GM23338 (cell line): Measurements from ENCODE around the gene SIDT1. TPM values are rescaled to one million over a fixed set of nuclear protein-coding genes. Genes with fewer than 3 reads are reported as not detected.

Source experiments
- ATAC-seq: fragments of 200-7000 bp; cut with Tn5 transposase; 3 replicates; pipeline ENCODE4 v1.9.1; 2020
- DNase-seq: peaks from one replicate; pipeline ENCODE4 v3.0.0-alpha.2; 2015; ENCODE audit warnings: low spot score
- H2AFZ ChIP-seq: fragments of 200-600 bp; sonication (generic); 2 replicates; pipeline ENCODE4 v1.8.0; 2016; ENCODE audit warnings: antibody characterized with exemption, mild to moderate bottlenecking, moderate library complexity
- H3F3A ChIP-seq: fragments of 200-600 bp; sonication (generic); replicated peaks from 2 replicates; pipeline ENCODE4 v1.8.0; 2017; ENCODE audit warnings: antibody characterized with exemption, mixed run types, low read depth
- H3K27ac ChIP-seq: fragments of 200-600 bp; sonication (generic); 2 replicates; pipeline ENCODE4 v1.6.1; 2016; ENCODE audit warnings: low read depth
- H3K27me3 ChIP-seq: fragments of 200-600 bp; sonication (generic); 2 replicates; pipeline ENCODE4 v1.8.0; 2016; ENCODE audit warnings: mild to moderate bottlenecking, mixed run types, moderate library complexity; ENCODE audit not compliant: insufficient read depth
- H3K36me3 ChIP-seq: fragments of 200-600 bp; sonication (generic); 2 replicates; pipeline ENCODE4 v1.8.0; 2016; ENCODE audit warnings: mild to moderate bottlenecking; ENCODE audit not compliant: insufficient read depth
- H3K4me1 ChIP-seq: fragments of 200-600 bp; sonication (generic); 2 replicates; pipeline ENCODE4 v1.8.0; 2016; ENCODE audit warnings: mild to moderate bottlenecking, moderate library complexity; ENCODE audit not compliant: insufficient read depth
- H3K4me2 ChIP-seq: fragments of 200-600 bp; sonication (generic); 2 replicates; pipeline ENCODE4 v1.7.1; 2017; ENCODE audit warnings: mixed run types
- H3K4me3 ChIP-seq: fragments of 200-600 bp; sonication (generic); 2 replicates; pipeline ENCODE4 v1.6.1; 2016; ENCODE audit warnings: mixed run types
- H3K79me2 ChIP-seq: fragments of 200-600 bp; sonication (generic); replicated peaks from 2 replicates; pipeline ENCODE4 v1.8.0; 2017; ENCODE audit warnings: mild to moderate bottlenecking; ENCODE audit not compliant: insufficient read depth
- H3K9me2 ChIP-seq: fragments of 200-600 bp; sonication (generic); 2 replicates; pipeline ENCODE4 v1.8.0; 2017; ENCODE audit not compliant: insufficient read depth
- H4K20me1 ChIP-seq: fragments of 200-600 bp; sonication (generic); replicated peaks from 2 replicates; pipeline ENCODE4 v1.8.0; 2017; ENCODE audit warnings: mild to moderate bottlenecking; ENCODE audit not compliant: insufficient read depth
- H3K27ac Mint-ChIP-seq: 2 replicates; pipeline ENCODE4 v1.8.0; 2020; ENCODE audit warnings: inconsistent platforms, mild to moderate bottlenecking, moderate library complexity, mixed read lengths
- H3K27me3 Mint-ChIP-seq: 3 replicates; pipeline ENCODE4 v1.8.0; 2022; ENCODE audit warnings: low read depth, mild to moderate bottlenecking, moderate library complexity, mixed read lengths, inconsistent platforms; ENCODE audit not compliant: insufficient read depth, poor library complexity
- H3K36me3 Mint-ChIP-seq: 3 replicates; pipeline ENCODE4 v1.8.0; 2021; ENCODE audit warnings: low read depth, mild to moderate bottlenecking, inconsistent platforms, moderate library complexity, mixed read lengths
- H3K4me1 Mint-ChIP-seq: 3 replicates; pipeline ENCODE4 v1.8.0; 2020; ENCODE audit warnings: mild to moderate bottlenecking, inconsistent platforms, mixed read lengths
- H3K4me3 Mint-ChIP-seq: 3 replicates; pipeline ENCODE4 v1.8.0; 2021; ENCODE audit warnings: moderate library complexity, mild to moderate bottlenecking, inconsistent platforms, mixed read lengths
- H3K9me3 Mint-ChIP-seq: 3 replicates; pipeline ENCODE4 v1.8.0; 2020; ENCODE audit warnings: moderate library complexity, mild to moderate bottlenecking, inconsistent platforms, mixed read lengths
- CREB1 ChIP-seq: fragments of 250-450 bp; sonication (Bioruptor Pico); IDR thresholded peaks from 2 replicates; pipeline ENCODE4 v1.5.0; 2020; ENCODE audit warnings: low read depth, mild to moderate bottlenecking, moderate library complexity
- EZH2 ChIP-seq: fragments of 200-600 bp; sonication (generic); IDR thresholded peaks from one replicate; pipeline ENCODE4 v1.8.0; 2017; ENCODE audit warnings: antibody characterized with exemption, mild to moderate bottlenecking, low read depth; ENCODE audit not compliant: unreplicated experiment
- EZH2phosphoT487 ChIP-seq: fragments of 200-600 bp; sonication (generic); IDR thresholded peaks from one replicate; pipeline ENCODE4 v1.8.1; 2018; ENCODE audit warnings: antibody characterized with exemption; ENCODE audit not compliant: unreplicated experiment
- JUNB ChIP-seq: IDR thresholded peaks from one replicate; pipeline ENCODE4 v1.6.1; 2016; ENCODE audit warnings: antibody characterized with exemption; ENCODE audit not compliant: unreplicated experiment
- NANOG ChIP-seq: IDR thresholded peaks from 2 replicates; pipeline ENCODE4 v1.6.1; 2016; ENCODE audit warnings: antibody characterized with exemption, borderline replicate concordance
- ZNF114 ChIP-seq: fragments of 250-450 bp; sonication (Bioruptor Pico); IDR thresholded peaks from 2 replicates; pipeline ENCODE4 v1.5.0; 2020; ENCODE audit warnings: mild to moderate bottlenecking, moderate library complexity
- ZNF331 ChIP-seq: fragments of 250-450 bp; sonication (Bioruptor Pico); IDR thresholded peaks from 2 replicates; pipeline ENCODE4 v1.5.0; 2020; ENCODE audit warnings: low read depth, mild to moderate bottlenecking, moderate library complexity
- polyA plus RNA-seq: library from polyadenylated mRNA; unstranded; fragments of >200 nt; fragmentation: Nextera tagmentation; extraction: Ambion mirVana; gene quantifications from 2 replicates; pipeline ENCODE4 v1.2.1, GENCODE V29; 2016
- total RNA-seq: library from RNA; depleted of rRNA; stranded (reverse); fragments of >200 nt; shearing (Covaris generic); gene quantifications from 2 replicates; pipeline ENCODE4 v1.2.3, GENCODE V29; 2014
- TF ChIP-seq, protein P1 (sequence below): fragments of 250-450 bp; sonication (Bioruptor Pico); IDR thresholded peaks from 2 replicates; pipeline ENCODE4 v1.5.0; 2020; ENCODE audit warnings: mild to moderate bottlenecking, moderate library complexity
- TF ChIP-seq, protein P2 (sequence below): IDR thresholded peaks from 2 replicates; pipeline ENCODE4 v1.6.1; 2016; ENCODE audit warnings: antibody characterized with exemption
- TF ChIP-seq, protein P3 (sequence below): IDR thresholded peaks from one replicate; pipeline ENCODE4 v1.6.1; 2018; ENCODE audit warnings: antibody characterized with exemption; ENCODE audit not compliant: unreplicated experiment

The SIDT1 gene
- total and polyA plus RNA-seq, 2 experiments from 2014 or later, result 0.10 TPM; not detected in 1

DNA sequence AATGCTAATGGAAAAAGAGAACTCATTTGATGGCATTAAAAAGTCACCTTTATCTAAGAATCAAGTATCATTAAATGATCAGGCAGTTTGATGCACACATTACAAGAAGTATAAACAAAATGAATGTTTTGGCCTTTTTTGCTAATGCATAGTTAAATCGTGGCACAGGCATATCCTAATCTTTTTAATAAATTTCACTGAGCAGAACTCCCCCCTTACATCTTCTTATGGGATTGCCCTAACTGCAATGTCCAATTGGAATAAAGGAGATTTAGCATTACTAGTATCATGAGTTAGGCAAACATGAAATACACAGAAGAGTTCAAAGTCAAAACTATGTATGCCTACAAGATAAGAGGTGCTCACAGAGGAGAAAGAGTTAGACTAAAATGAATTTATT lies 131.4 kb downstream of the SIDT1 start (continued):
- TF ChIP-seq, protein P1, sequence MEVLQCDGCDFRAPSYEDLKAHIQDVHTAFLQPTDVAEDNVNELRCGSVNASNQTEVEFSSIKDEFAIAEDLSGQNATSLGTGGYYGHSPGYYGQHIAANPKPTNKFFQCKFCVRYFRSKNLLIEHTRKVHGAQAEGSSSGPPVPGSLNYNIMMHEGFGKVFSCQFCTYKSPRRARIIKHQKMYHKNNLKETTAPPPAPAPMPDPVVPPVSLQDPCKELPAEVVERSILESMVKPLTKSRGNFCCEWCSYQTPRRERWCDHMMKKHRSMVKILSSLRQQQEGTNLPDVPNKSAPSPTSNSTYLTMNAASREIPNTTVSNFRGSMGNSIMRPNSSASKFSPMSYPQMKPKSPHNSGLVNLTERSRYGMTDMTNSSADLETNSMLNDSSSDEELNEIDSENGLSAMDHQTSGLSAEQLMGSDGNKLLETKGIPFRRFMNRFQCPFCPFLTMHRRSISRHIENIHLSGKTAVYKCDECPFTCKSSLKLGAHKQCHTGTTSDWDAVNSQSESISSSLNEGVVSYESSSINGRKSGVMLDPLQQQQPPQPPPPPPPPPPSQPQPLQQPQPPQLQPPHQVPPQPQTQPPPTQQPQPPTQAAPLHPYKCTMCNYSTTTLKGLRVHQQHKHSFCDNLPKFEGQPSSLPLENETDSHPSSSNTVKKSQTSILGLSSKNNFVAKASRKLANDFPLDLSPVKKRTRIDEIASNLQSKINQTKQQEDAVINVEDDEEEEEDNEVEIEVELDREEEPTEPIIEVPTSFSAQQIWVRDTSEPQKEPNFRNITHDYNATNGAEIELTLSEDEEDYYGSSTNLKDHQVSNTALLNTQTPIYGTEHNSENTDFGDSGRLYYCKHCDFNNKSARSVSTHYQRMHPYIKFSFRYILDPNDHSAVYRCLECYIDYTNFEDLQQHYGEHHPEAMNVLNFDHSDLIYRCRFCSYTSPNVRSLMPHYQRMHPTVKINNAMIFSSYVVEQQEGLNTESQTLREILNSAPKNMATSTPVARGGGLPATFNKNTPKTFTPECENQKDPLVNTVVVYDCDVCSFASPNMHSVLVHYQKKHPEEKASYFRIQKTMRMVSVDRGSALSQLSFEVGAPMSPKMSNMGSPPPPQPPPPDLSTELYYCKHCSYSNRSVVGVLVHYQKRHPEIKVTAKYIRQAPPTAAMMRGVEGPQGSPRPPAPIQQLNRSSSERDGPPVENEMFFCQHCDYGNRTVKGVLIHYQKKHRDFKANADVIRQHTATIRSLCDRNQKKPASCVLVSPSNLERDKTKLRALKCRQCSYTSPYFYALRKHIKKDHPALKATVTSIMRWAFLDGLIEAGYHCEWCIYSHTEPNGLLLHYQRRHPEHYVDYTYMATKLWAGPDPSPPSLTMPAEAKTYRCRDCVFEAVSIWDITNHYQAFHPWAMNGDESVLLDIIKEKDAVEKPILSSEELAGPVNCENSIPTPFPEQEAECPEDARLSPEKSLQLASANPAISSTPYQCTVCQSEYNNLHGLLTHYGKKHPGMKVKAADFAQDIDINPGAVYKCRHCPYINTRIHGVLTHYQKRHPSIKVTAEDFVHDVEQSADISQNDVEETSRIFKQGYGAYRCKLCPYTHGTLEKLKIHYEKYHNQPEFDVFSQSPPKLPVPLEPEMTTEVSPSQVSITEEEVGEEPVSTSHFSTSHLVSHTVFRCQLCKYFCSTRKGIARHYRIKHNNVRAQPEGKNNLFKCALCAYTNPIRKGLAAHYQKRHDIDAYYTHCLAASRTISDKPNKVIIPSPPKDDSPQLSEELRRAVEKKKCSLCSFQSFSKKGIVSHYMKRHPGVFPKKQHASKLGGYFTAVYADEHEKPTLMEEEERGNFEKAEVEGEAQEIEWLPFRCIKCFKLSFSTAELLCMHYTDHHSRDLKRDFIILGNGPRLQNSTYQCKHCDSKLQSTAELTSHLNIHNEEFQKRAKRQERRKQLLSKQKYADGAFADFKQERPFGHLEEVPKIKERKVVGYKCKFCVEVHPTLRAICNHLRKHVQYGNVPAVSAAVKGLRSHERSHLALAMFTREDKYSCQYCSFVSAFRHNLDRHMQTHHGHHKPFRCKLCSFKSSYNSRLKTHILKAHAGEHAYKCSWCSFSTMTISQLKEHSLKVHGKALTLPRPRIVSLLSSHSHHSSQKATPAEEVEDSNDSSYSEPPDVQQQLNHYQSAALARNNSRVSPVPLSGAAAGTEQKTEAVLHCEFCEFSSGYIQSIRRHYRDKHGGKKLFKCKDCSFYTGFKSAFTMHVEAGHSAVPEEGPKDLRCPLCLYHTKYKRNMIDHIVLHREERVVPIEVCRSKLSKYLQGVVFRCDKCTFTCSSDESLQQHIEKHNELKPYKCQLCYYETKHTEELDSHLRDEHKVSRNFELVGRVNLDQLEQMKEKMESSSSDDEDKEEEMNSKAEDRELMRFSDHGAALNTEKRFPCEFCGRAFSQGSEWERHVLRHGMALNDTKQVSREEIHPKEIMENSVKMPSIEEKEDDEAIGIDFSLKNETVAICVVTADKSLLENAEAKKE (CRISPR knock-in tag), result no peak
- TF ChIP-seq JUNB, result no peak
- TF ChIP-seq CREB1 (CRISPR knock-in tag), result no peak

DNA sequence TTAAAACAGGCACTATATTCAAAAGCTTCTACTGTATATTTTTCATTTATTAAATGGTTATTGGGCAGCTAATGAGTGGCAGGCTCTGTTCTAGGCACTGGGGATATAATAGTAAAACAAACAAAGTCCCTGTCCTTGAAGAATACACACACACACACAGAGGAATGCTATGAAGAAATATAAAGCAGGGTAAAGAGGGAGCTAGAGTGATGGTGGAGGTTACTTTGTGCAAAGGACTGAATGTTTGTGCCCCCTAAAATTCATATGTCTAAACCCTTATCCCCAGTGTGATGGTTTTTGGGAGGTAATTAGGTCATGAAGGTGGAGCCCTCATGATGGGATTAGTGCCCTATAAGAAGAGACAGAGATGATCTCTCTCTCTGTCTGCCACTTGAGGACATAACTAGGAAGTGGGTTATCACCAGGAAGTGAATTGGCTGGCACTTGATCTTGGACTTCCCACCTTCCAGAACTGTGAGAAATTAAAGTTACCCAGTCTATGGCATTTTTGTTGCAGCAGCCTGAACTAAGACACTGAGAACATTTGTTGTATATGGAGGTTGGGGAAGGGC lies 132.3 kb downstream of the SIDT1 start:
- Histone ChIP-seq H3K4me2 (no peak overlapping the region), H3K79me2 (no peaks in the 10 kb centered on the region), H3K27me3 (no peaks in the 10 kb centered on the region), H4K20me1 (no peaks in the 10 kb centered on the region; the same call in 1 of the 2 replicates), H3K4me1 (peaks cover 9% of the 10 kb centered on the region), H3K27ac (no peak overlapping the region), H3K9me2 (no peaks in the 10 kb centered on the region), H3K4me3 (no peak overlapping the region), H3F3A (no peaks in the 10 kb centered on the region), H2AFZ (no peak overlapping the region), H3K36me3 (no peaks in the 10 kb centered on the region; the same call in 1 of the 2 replicates)
- Mint-ChIP-seq H3K4me3 (no peak overlapping the region), H3K27ac (no peak overlapping the region; the same call in 1 of the 2 replicates), H3K4me1 (peaks cover 25% of the 10 kb centered on the region), H3K27me3 (peaks cover 1% of the 10 kb centered on the region), H3K9me3 (no peaks in the 10 kb centered on the region), H3K36me3 (peaks cover 10% of the 10 kb centered on the region; the same call in 2 of the 3 replicates)
- ATAC-seq (no peak), DNase-seq (no peak)
- TF ChIP-seq ZNF114 (CRISPR knock-in tag), result no peak
- TF ChIP-seq, protein P2, sequence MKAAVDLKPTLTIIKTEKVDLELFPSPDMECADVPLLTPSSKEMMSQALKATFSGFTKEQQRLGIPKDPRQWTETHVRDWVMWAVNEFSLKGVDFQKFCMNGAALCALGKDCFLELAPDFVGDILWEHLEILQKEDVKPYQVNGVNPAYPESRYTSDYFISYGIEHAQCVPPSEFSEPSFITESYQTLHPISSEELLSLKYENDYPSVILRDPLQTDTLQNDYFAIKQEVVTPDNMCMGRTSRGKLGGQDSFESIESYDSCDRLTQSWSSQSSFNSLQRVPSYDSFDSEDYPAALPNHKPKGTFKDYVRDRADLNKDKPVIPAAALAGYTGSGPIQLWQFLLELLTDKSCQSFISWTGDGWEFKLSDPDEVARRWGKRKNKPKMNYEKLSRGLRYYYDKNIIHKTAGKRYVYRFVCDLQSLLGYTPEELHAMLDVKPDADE, result no peak
- TF ChIP-seq EZH2, result no peak
- TF ChIP-seq NANOG, result no peak
- TF ChIP-seq EZH2phosphoT487, result no peak
- TF ChIP-seq JUNB, result no peak
- no peak for TF ChIP-seq ZNF331 (CRISPR knock-in tag)
- TF ChIP-seq, protein P3, sequence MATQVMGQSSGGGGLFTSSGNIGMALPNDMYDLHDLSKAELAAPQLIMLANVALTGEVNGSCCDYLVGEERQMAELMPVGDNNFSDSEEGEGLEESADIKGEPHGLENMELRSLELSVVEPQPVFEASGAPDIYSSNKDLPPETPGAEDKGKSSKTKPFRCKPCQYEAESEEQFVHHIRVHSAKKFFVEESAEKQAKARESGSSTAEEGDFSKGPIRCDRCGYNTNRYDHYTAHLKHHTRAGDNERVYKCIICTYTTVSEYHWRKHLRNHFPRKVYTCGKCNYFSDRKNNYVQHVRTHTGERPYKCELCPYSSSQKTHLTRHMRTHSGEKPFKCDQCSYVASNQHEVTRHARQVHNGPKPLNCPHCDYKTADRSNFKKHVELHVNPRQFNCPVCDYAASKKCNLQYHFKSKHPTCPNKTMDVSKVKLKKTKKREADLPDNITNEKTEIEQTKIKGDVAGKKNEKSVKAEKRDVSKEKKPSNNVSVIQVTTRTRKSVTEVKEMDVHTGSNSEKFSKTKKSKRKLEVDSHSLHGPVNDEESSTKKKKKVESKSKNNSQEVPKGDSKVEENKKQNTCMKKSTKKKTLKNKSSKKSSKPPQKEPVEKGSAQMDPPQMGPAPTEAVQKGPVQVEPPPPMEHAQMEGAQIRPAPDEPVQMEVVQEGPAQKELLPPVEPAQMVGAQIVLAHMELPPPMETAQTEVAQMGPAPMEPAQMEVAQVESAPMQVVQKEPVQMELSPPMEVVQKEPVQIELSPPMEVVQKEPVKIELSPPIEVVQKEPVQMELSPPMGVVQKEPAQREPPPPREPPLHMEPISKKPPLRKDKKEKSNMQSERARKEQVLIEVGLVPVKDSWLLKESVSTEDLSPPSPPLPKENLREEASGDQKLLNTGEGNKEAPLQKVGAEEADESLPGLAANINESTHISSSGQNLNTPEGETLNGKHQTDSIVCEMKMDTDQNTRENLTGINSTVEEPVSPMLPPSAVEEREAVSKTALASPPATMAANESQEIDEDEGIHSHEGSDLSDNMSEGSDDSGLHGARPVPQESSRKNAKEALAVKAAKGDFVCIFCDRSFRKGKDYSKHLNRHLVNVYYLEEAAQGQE, result no peak
- TF ChIP-seq CREB1 (CRISPR knock-in tag), result no peak
